D721Med (cell line): ENCODE results near the gene RPS14.

Source experiments
- DNase-seq: peaks from one replicate; pipeline ENCODE4 v3.0.0; 2011; ENCODE audit warnings: low spot score; ENCODE audit not compliant: insufficient read length
- FAIRE-seq: peaks from 2 replicates; lab custom pipeline; 2011; peaks lifted over from hg19 to GRCh38; lab: Jason Lieb, UNC
- TF ChIP-seq, protein P1 (sequence below): IDR thresholded peaks from 2 replicates; pipeline ENCODE4 v1.5.1; 2012; ENCODE audit warnings: mild to moderate bottlenecking, control low read depth; ENCODE audit not compliant: insufficient read depth; ENCODE audit errors: missing control alignments

The RPS14 gene

GRCh38 chr5:150449517-150450339 lies at the start of gene RPS14:
TSS of gene RPS14 (minus strand) at chr5:150449739. CDS start at chr5:150447733, 2,006 bp downstream.
- no peak for FAIRE-seq
- TF ChIP-seq, protein P1, sequence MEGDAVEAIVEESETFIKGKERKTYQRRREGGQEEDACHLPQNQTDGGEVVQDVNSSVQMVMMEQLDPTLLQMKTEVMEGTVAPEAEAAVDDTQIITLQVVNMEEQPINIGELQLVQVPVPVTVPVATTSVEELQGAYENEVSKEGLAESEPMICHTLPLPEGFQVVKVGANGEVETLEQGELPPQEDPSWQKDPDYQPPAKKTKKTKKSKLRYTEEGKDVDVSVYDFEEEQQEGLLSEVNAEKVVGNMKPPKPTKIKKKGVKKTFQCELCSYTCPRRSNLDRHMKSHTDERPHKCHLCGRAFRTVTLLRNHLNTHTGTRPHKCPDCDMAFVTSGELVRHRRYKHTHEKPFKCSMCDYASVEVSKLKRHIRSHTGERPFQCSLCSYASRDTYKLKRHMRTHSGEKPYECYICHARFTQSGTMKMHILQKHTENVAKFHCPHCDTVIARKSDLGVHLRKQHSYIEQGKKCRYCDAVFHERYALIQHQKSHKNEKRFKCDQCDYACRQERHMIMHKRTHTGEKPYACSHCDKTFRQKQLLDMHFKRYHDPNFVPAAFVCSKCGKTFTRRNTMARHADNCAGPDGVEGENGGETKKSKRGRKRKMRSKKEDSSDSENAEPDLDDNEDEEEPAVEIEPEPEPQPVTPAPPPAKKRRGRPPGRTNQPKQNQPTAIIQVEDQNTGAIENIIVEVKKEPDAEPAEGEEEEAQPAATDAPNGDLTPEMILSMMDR: peak; percentile 88
- DNase-seq: peak; percentile 94

- FAIRE-seq (no peak), DNase-seq (no peak)
- TF ChIP-seq, protein P1: no peak
These were observed 49.4 kb upstream of the RPS14 start for GRCh38 chr5:150498971-150499370.

- no peak for FAIRE-seq
- no peak for DNase-seq
These were observed 49.0 kb upstream of the RPS14 start for GRCh38 chr5:150498501-150498900.

GRCh38 chr5:150497989-150498317 lies 48.4 kb upstream of the RPS14 start:
- DNase-seq: no peak
- TF ChIP-seq, protein P1: no peak
- FAIRE-seq: no peak

More at GRCh38 chr5:150498501-150498900, 49.0 kb upstream of the RPS14 start:
- TF ChIP-seq, protein P1: no peak

GRCh38 chr5:150497274-150497988 lies 47.9 kb upstream of the RPS14 start:
- TF ChIP-seq, protein P1: no peak
- no peak for DNase-seq
- FAIRE-seq: no peak

- FAIRE-seq (no peak), DNase-seq (no peak)
- TF ChIP-seq, protein P1: no peak
These were observed 47.0 kb upstream of the RPS14 start for GRCh38 chr5:150496534-150496933.
